Caco-2 (cell line): ENCODE data around the gene ZNF385A. TPM values are rescaled to one million over a fixed set of nuclear protein-coding genes. Genes with fewer than 3 reads are reported as not detected.
A peak's percentile ranks its signal among the peaks of the same experiment; 100 is the strongest.

ENCODE experiments used
- BruUV-seq: library from RNA; stranded (reverse); fragments of 400-500 nt; replicated peaks from 2 replicates; lab custom pipeline; 2021; lab: Mats Ljungman, UMichigan
- CTCF ChIA-PET: fragments of 300-600 bp; sonication (Branson Sonifier 250); formaldehyde crosslinking; loops from one replicate; lab custom pipeline; 2022; ENCODE audit warnings: antibody characterized with exemption; lab: Charles Lee
- POLR2A ChIA-PET: fragments of 300-600 bp; sonication (Branson Sonifier 250); formaldehyde crosslinking; loops from one replicate; lab custom pipeline; 2022; ENCODE audit warnings: antibody characterized with exemption; lab: Charles Lee
- DNase-seq, 2 experiments: peaks; one replicate each; pipeline versions ENCODE4 v3.0.0 to v3.0.0-alpha.2; 2020 to 2022
- H3K27me3 ChIP-seq: replicated peaks from 2 replicates; pipeline ENCODE4 v1.6.0; 2011; ENCODE audit warnings: low read length; ENCODE audit not compliant: control insufficient read depth, insufficient read depth
- H3K36me3 ChIP-seq: 2 replicates; pipeline ENCODE4 v1.5.1; 2011; ENCODE audit warnings: low read length; ENCODE audit not compliant: control insufficient read depth, insufficient read depth
- H3K4me1 ChIP-seq: fragments of 250-450 bp; sonication (Bioruptor Pico); 2 replicates; pipeline ENCODE4 v1.5.1; 2020; ENCODE audit warnings: mild to moderate bottlenecking
- H3K4me3 ChIP-seq: 2 replicates; pipeline ENCODE4 v1.5.1; 2011; ENCODE audit warnings: low read depth, mild to moderate bottlenecking, control low read depth, low read length
- H3K9me3 ChIP-seq: fragments of 250-450 bp; sonication (Bioruptor Pico); 2 replicates; pipeline ENCODE4 v1.5.1; 2020; ENCODE audit warnings: mild to moderate bottlenecking, moderate library complexity
- H3K27ac Mint-ChIP-seq: one replicate; pipeline ENCODE4 v1.8.0; 2022; ENCODE audit warnings: mixed read lengths; ENCODE audit not compliant: unreplicated experiment
- H3K27me3 Mint-ChIP-seq: one replicate; pipeline ENCODE4 v1.8.0; 2022; ENCODE audit warnings: mixed read lengths; ENCODE audit not compliant: insufficient read depth, unreplicated experiment
- H3K36me3 Mint-ChIP-seq: one replicate; pipeline ENCODE4 v1.8.0; 2022; ENCODE audit warnings: mild to moderate bottlenecking, mixed read lengths; ENCODE audit not compliant: insufficient read depth, unreplicated experiment
- H3K4me1 Mint-ChIP-seq: one replicate; pipeline ENCODE4 v1.8.0; 2022; ENCODE audit warnings: low read depth, mixed read lengths; ENCODE audit not compliant: unreplicated experiment
- H3K4me3 Mint-ChIP-seq: one replicate; pipeline ENCODE4 v1.8.0; 2022; ENCODE audit warnings: mild to moderate bottlenecking, moderate library complexity, mixed read lengths; ENCODE audit not compliant: unreplicated experiment
- H3K9me3 Mint-ChIP-seq: one replicate; pipeline ENCODE4 v1.8.0; 2022; ENCODE audit warnings: mixed read lengths; ENCODE audit not compliant: unreplicated experiment
- intact Hi-C: fragments of 100-400 bp; cut with micrococcal nuclease; formaldehyde crosslinking; loops from one replicate; pipeline ENCODE4 v1.10.0; 2022; ENCODE audit not compliant: unreplicated experiment
- total RNA-seq: library from RNA; stranded (reverse); gene quantifications from 2 replicates; pipeline ENCODE4 v1.2.3, GENCODE V29; 2022
- TF ChIP-seq, protein P1 (sequence below), 2 experiments: fragments of 200-600 bp in 1 of 2; IDR thresholded peaks; 1 replicate in 1 of 2; 2 replicates in 1 of 2; pipeline versions ENCODE4 v1.5.1 to v1.8.0; 2011 to 2022; ENCODE audit warnings: antibody characterized with exemption in 1 of 2, control low read depth in 1 of 2, inconsistent platforms in 1 of 2, low read depth in 1 of 2, low read length in 1 of 2, mild to moderate bottlenecking in 1 of 2, moderate library complexity in 1 of 2; ENCODE audit not compliant: insufficient read depth in 1 of 2, severe bottlenecking in 1 of 2, unreplicated experiment in 1 of 2

Gene ZNF385A
- total RNA-seq, 1 experiment from 2014 or later, result 8.4 TPM

- H3K9me3 ChIP-seq, result peaks cover 9% of the 10 kb centered on the region; the same call in 1 of the 2 replicates
- H3K4me1 ChIP-seq, result peaks cover 38% of the 10 kb centered on the region
- no peak overlapping the region for H3K4me3 ChIP-seq
- peaks cover 1% of the 10 kb centered on the region for H3K36me3 ChIP-seq
- DNase-seq, result peak; percentile 41
- Mint-ChIP-seq H3K4me1 (peaks cover 31% of the 10 kb centered on the region), H3K27me3 (no peaks in the 10 kb centered on the region), H3K9me3 (no peaks in the 10 kb centered on the region), H3K36me3 (peaks cover 60% of the 10 kb centered on the region), H3K4me3 (peak overlapping the region; percentile 18), H3K27ac (peak overlapping the region; percentile 47)
- H3K27me3 ChIP-seq, result no peaks in the 10 kb centered on the region
- TF ChIP-seq, protein P1, sequence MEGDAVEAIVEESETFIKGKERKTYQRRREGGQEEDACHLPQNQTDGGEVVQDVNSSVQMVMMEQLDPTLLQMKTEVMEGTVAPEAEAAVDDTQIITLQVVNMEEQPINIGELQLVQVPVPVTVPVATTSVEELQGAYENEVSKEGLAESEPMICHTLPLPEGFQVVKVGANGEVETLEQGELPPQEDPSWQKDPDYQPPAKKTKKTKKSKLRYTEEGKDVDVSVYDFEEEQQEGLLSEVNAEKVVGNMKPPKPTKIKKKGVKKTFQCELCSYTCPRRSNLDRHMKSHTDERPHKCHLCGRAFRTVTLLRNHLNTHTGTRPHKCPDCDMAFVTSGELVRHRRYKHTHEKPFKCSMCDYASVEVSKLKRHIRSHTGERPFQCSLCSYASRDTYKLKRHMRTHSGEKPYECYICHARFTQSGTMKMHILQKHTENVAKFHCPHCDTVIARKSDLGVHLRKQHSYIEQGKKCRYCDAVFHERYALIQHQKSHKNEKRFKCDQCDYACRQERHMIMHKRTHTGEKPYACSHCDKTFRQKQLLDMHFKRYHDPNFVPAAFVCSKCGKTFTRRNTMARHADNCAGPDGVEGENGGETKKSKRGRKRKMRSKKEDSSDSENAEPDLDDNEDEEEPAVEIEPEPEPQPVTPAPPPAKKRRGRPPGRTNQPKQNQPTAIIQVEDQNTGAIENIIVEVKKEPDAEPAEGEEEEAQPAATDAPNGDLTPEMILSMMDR (IDR thresholded peaks at IDR 0.05; ENCODE audit: insufficient read depth in 1 of 2, low read depth in 1 of 2, low read length in 1 of 2, severe bottlenecking in 1 of 2, unreplicated experiment in 1 of 2), result no peak
- ChIA-PET CTCF (interaction anchor here (0.5 to 1.2 kb wide), 2 partner anchors 16 to 36 kb away, joined by 4 to 7 read pairs; partner anchors contain the start of gene COPZ1), POLR2A (interaction anchor here (0.7 to 1.0 kb wide), 2 partner anchors 16 to 54 kb away, joined by 3 read pairs; partner anchors contain the start of gene COPZ1)
- intact Hi-C loops, result no loop called here
- BruUV-seq, result no TSS peak
Measured at GRCh38 chr12:54340846-54341245, 43.7 kb downstream of the ZNF385A start.

DNA sequence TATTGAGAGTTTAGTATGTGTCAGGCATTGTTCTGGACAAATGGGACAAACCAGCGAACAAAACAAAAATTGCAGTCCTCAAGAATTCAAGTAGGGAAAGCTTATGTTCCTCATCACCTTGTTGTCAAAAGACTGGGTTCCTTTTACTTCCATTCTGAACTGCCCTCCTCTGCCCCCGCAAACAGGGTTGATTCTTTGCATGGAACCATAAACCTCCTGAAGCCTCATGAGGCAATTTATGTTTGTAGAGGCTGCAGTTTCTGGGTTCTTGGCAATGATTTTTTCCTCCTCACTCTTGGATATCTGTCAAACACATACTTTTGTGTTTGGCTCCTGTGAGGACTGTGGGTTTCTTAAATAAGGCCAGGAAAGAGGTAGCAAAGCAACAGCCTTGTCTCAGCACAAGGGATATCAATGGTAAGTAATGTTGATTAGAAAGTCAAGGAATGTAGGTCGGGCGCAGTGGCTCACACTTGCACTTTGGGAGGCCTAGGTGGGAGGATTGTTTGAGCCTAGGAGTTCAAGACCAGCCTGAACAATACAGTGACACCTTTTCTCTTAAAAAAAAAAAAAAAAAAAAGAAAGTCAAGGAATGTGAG lies 45.7 kb downstream of the ZNF385A start:
- no peaks in the 10 kb centered on the region for H3K27me3 ChIP-seq
- H3K27ac Mint-ChIP-seq, result no peak overlapping the region
- no TSS peak for BruUV-seq
- no peak overlapping the region for H3K4me3 ChIP-seq
- H3K4me1 ChIP-seq, result peaks cover 38% of the 10 kb centered on the region
- no peaks in the 10 kb centered on the region for H3K9me3 Mint-ChIP-seq
- H3K4me3 Mint-ChIP-seq, result no peak overlapping the region
- TF ChIP-seq, protein P1 (IDR thresholded peaks at IDR 0.05; ENCODE audit: insufficient read depth in 1 of 2, low read depth in 1 of 2, low read length in 1 of 2, severe bottlenecking in 1 of 2, unreplicated experiment in 1 of 2), result no peak
- CTCF ChIA-PET, result no interaction called here
- H3K36me3 Mint-ChIP-seq, result peaks cover 49% of the 10 kb centered on the region
- POLR2A ChIA-PET, result no interaction called here
- intact Hi-C loops, result loop anchor here (5.0 kb wide), 1 partner anchor 36 kb away; the partner anchor contains the start of gene NFE2
- no peak for DNase-seq
- no peaks in the 10 kb centered on the region for H3K27me3 Mint-ChIP-seq
- H3K4me1 Mint-ChIP-seq, result peaks cover 31% of the 10 kb centered on the region
- peaks cover 1% of the 10 kb centered on the region for H3K36me3 ChIP-seq
- peaks cover 9% of the 10 kb centered on the region; the same call in 1 of the 2 replicates for H3K9me3 ChIP-seq

GRCh38 chr12:54337854-54338650 lies 46.5 kb downstream of the ZNF385A start:
- peaks cover 1% of the 10 kb centered on the region; the same call in 1 of the 2 replicates for H3K36me3 ChIP-seq
- TF ChIP-seq, protein P1 (IDR thresholded peaks at IDR 0.05; ENCODE audit: insufficient read depth in 1 of 2, low read depth in 1 of 2, low read length in 1 of 2, severe bottlenecking in 1 of 2, unreplicated experiment in 1 of 2), result no peak
- H3K4me3 Mint-ChIP-seq, result no peak overlapping the region
- H3K4me1 Mint-ChIP-seq, result peaks cover 31% of the 10 kb centered on the region
- H3K9me3 ChIP-seq, result peaks cover 9% of the 10 kb centered on the region; the same call in 1 of the 2 replicates
- H3K4me1 ChIP-seq, result peaks cover 38% of the 10 kb centered on the region
- no peaks in the 10 kb centered on the region for H3K9me3 Mint-ChIP-seq
- peaks cover 49% of the 10 kb centered on the region for H3K36me3 Mint-ChIP-seq
- no peaks in the 10 kb centered on the region for H3K27me3 Mint-ChIP-seq
- H3K27ac Mint-ChIP-seq, result no peak overlapping the region
- CTCF ChIA-PET, result interaction anchor here (0.5 to 3.0 kb wide), 17 partner anchors 13 to 777 kb away, joined by 3 to 41 read pairs (median 4); partner anchors contain the start of genes CBX5, COPZ1, HNRNPA1 and HOXC10
- intact Hi-C loops, result loop anchor here (1.0 to 5.0 kb wide), 4 partner anchors 21 to 59 kb away; partner anchors contain the start of gene NFE2
- no peaks in the 10 kb centered on the region for H3K27me3 ChIP-seq
- POLR2A ChIA-PET, result interaction anchor here (1.1 to 2.5 kb wide), 3 partner anchors 13 to 58 kb away, joined by 5 to 15 read pairs (median 6); partner anchors contain the start of genes CBX5, COPZ1 and HNRNPA1
- no peak for DNase-seq
- BruUV-seq, result no TSS peak
- H3K4me3 ChIP-seq, result no peak overlapping the region
